Measurements from ENCODE around the gene F11.
"Not testable (repeated sequence)": the region's sequence is repeated elsewhere in the genome, so short reads cannot be mapped to it uniquely, and the experiment has no call there.

F11 gene

GRCh38 chr4:186249785-186250754, 15.9 kb upstream of the F11 start:
- no peak for DNase-seq (ENCODE audit: low read depth)

GRCh38 chr4:186250760-186251159, 15.2 kb upstream of the F11 start:
- DNase-seq (ENCODE audit: low read depth), result no peak

- DNase-seq (ENCODE audit: low read depth), result no peak
Measured at GRCh38 chr4:186255122-186255521, 10.9 kb upstream of the F11 start.

GRCh38 chr4:186258216-186258811, 7.7 kb upstream of the F11 start:
- no peak for DNase-seq (ENCODE audit: low read depth)

- no peak for DNase-seq (ENCODE audit: low read depth)
Measured at GRCh38 chr4:186260117-186260503, 5.9 kb upstream of the F11 start.

GRCh38 chr4:186260504-186261448, 5.2 kb upstream of the F11 start:
- DNase-seq (ENCODE audit: low read depth), result no peak

GRCh38 chr4:186264660-186265059, 1.3 kb upstream of the F11 start:
- no peak for DNase-seq (ENCODE audit: low read depth)

GRCh38 chr4:186265250-186265649, 739 bp upstream of the F11 start:
- DNase-seq (ENCODE audit: low read depth), result not testable (repeated sequence)

GRCh38 chr4:186266729-186267456, 904 bp downstream of the F11 start:
- DNase-seq (ENCODE audit: low read depth), result no peak

- no peak for DNase-seq (ENCODE audit: low read depth)
Measured at GRCh38 chr4:186271081-186271678, 5.2 kb downstream of the F11 start.

- DNase-seq (ENCODE audit: low read depth), result no peak
Measured at GRCh38 chr4:186272699-186273391, 6.9 kb downstream of the F11 start.

GRCh38 chr4:186273392-186273789, 7.4 kb downstream of the F11 start:
- DNase-seq (ENCODE audit: low read depth), result not testable (repeated sequence)

GRCh38 chr4:186283311-186283710, 17.3 kb downstream of the F11 start:
- no peak for DNase-seq (ENCODE audit: low read depth)

- DNase-seq (ENCODE audit: low read depth), result no peak
Measured at GRCh38 chr4:186285147-186285546, 19.2 kb downstream of the F11 start.

- no peak for DNase-seq (ENCODE audit: low read depth)
Measured at GRCh38 chr4:186286581-186286980, 20.6 kb downstream of the F11 start.

- DNase-seq (ENCODE audit: low read depth), result no peak
Measured at GRCh38 chr4:186291256-186291890, 25.4 kb downstream of the F11 start.

- DNase-seq (ENCODE audit: low read depth), result no peak
Measured at GRCh38 chr4:186294160-186294559, 28.2 kb downstream of the F11 start.

GRCh38 chr4:186296481-186296880, 30.5 kb downstream of the F11 start:
- DNase-seq (ENCODE audit: low read depth), result no peak

- no peak for DNase-seq (ENCODE audit: low read depth)
Measured at GRCh38 chr4:186297013-186297645, 31.1 kb downstream of the F11 start.
